Uterus (tissue), 4 donors: Measurements from ENCODE around the gene REL. TPM values are rescaled to one million over a fixed set of nuclear protein-coding genes. Genes with fewer than 3 reads are reported as not detected.

ENCODE experiments used
- DNase-seq, 2 donors: peaks; one replicate each; pipeline ENCODE4 v3.0.0-alpha.2; 2019 to 2020
- H3K27ac ChIP-seq, 2 donors: fragments of 200-600 bp; sonication (generic); 1 replicate in 1 of 2; 2 replicates in 1 of 2; pipeline ENCODE4 v1.5.1; 2016 to 2018
- H3K27me3 ChIP-seq, 2 donors: fragments of 200-600 bp; sonication (generic); one replicate each; pipeline ENCODE4 v1.5.1; 2018 to 2019; ENCODE audit warnings: control low read depth in 1 of 2
- H3K36me3 ChIP-seq, 2 donors: fragments of 200-600 bp; sonication (generic); one replicate each; pipeline ENCODE4 v1.5.1; 2019; ENCODE audit warnings: control low read depth in 1 of 2
- H3K4me1 ChIP-seq, 2 donors: fragments of 200-600 bp; sonication (generic); one replicate each; pipeline ENCODE4 v1.5.1; 2018 to 2019; ENCODE audit warnings: control low read depth in 1 of 2
- H3K4me3 ChIP-seq, 2 donors: fragments of 200-600 bp; sonication (generic); 1 replicate in 1 of 2; 2 replicates in 1 of 2; pipeline ENCODE4 v1.5.1; 2018 to 2019; ENCODE audit warnings: mild to moderate bottlenecking in 1 of 2
- H3K9me3 ChIP-seq, 2 donors: fragments of 200-600 bp; sonication (generic); one replicate each; pipeline ENCODE4 v1.5.1; 2019; ENCODE audit warnings: control low read depth in 1 of 2
- CTCF ChIP-seq, 4 experiments: fragments of 200-600 bp in 2 of 4; fragments of 450-650 bp in 2 of 4; sonication (generic) in 2 of 4; IDR thresholded peaks; one replicate each; pipeline ENCODE4 v1.5.1; 2016 to 2019; ENCODE audit warnings: antibody characterized with exemption in 4 of 4, mild to moderate bottlenecking in 2 of 4, moderate library complexity in 1 of 4
- POLR2A ChIP-seq, 2 donors: fragments of 450-650 bp; IDR thresholded peaks; one replicate each; pipeline ENCODE4 v1.6.1; 2016; ENCODE audit warnings: antibody characterized with exemption in 2 of 2, mild to moderate bottlenecking in 1 of 2, moderate library complexity in 1 of 2
- intact Hi-C: fragments of 100-400 bp; cut with DNase I; formaldehyde crosslinking; loops from one replicate; pipeline ENCODE4 v1.15.1; 2023; ENCODE audit warnings: low total_unique reads
- total RNA-seq, 4 donors: library from RNA; depleted of rRNA in 3 of 4; stranded (reverse); fragments of >200 nt in 3 of 4; gene quantifications; one replicate each; pipeline versions ENCODE4 v1.1.0 to v1.2.4, GENCODE V29; 2014 to 2023
- donor health status: DM: yes; HTN: yes; CAD: no.

REL gene
- total RNA-seq, 4 donors from 2014 or later: 1.8 to 21.0 (median 12.2) TPM

- Histone ChIP-seq H3K9me3 (no peaks in the 10 kb centered on the region), H3K27me3 (no peaks in the 10 kb centered on the region), H3K4me1 (no peaks in the 10 kb centered on the region), H3K4me3 (no peak overlapping the region), H3K27ac (no peak overlapping the region), H3K36me3 (no peaks in the 10 kb centered on the region)
- DNase-seq: no peak
- no peak for TF ChIP-seq POLR2A (IDR thresholded peaks at IDR 0.05)
- TF ChIP-seq CTCF (IDR thresholded peaks at IDR 0.05): no peak
- intact Hi-C loops: no loop called here
Observed at GRCh38 chr2:60945341-60945740, 64.0 kb downstream of the REL start.

DNA sequence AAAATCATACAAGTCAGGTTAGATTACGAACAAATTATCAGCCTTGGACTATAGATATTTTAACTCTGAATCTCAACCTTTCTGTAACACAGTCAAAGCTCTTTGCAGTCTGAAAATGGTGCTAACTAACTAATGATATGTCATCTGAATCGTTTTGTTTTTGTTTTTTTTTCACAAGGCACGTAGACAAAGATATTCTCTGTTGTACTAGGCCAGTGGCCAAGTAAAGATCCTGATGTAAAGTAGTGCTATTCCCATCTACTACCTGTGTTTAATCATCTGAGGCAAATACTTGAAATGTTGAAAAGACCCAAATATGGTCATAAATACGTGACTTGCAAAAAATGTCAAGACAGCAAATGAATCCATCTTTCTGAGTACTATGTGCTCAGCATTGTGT is 65.7 kb downstream of the REL start:
- no peaks in the 10 kb centered on the region for H3K36me3 ChIP-seq
- TF ChIP-seq CTCF (IDR thresholded peaks at IDR 0.05) (no peak), POLR2A (IDR thresholded peaks at IDR 0.05) (no peak)
- no peaks in the 10 kb centered on the region for H3K4me1 ChIP-seq
- no peaks in the 10 kb centered on the region for H3K9me3 ChIP-seq
- no peaks in the 10 kb centered on the region for H3K27me3 ChIP-seq
- intact Hi-C loops: no loop called here
- no peak for DNase-seq
- H3K4me3 ChIP-seq: no peak overlapping the region
- no peak overlapping the region for H3K27ac ChIP-seq

- Histone ChIP-seq H3K27ac (no peak overlapping the region), H3K9me3 (no peaks in the 10 kb centered on the region), H3K36me3 (no peaks in the 10 kb centered on the region), H3K4me3 (no peak overlapping the region), H3K4me1 (no peaks in the 10 kb centered on the region), H3K27me3 (no peaks in the 10 kb centered on the region)
- intact Hi-C loops: no loop called here
- no peak for DNase-seq
- TF ChIP-seq CTCF (IDR thresholded peaks at IDR 0.05) (no peak), POLR2A (IDR thresholded peaks at IDR 0.05) (no peak)
Observed at GRCh38 chr2:60948161-60948560, 66.8 kb downstream of the REL start.

GRCh38 chr2:60948926-60949579 is 67.7 kb downstream of the REL start:
- H3K27ac ChIP-seq: no peak overlapping the region
- no peak for TF ChIP-seq CTCF (IDR thresholded peaks at IDR 0.05)
- TF ChIP-seq POLR2A (IDR thresholded peaks at IDR 0.05): no peak
- intact Hi-C loops: no loop called here
- no peak overlapping the region for H3K4me3 ChIP-seq
- no peaks in the 10 kb centered on the region for H3K4me1 ChIP-seq
- no peaks in the 10 kb centered on the region for H3K27me3 ChIP-seq
- H3K9me3 ChIP-seq: no peaks in the 10 kb centered on the region
- no peaks in the 10 kb centered on the region for H3K36me3 ChIP-seq
- DNase-seq: no peak

DNA sequence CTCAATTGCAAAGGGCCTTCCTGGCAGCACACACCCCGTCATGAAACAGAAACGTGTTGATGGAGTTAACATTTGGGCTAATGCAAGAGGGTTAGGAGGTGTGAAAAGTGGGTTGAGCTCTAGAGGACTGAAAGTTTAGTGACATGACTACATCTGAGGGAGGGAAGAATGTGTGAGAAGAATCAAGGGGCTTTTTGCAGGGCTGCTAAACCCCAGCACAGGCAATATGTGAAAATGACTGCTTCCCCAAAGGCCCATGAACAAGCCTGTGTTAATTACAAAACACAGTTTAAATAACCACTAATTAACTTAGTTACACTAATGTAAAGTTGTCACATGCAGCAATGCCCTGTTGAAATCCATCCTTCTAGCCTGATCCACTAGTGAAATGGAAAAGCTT is 72.8 kb downstream of the REL start:
- no peaks in the 10 kb centered on the region for H3K36me3 ChIP-seq
- no peak for DNase-seq
- no peaks in the 10 kb centered on the region for H3K4me1 ChIP-seq
- H3K9me3 ChIP-seq: no peaks in the 10 kb centered on the region
- no peak overlapping the region for H3K4me3 ChIP-seq
- intact Hi-C loops: no loop called here
- no peaks in the 10 kb centered on the region for H3K27me3 ChIP-seq
- TF ChIP-seq POLR2A (IDR thresholded peaks at IDR 0.05): no peak
- TF ChIP-seq CTCF (IDR thresholded peaks at IDR 0.05): no peak
- no peak overlapping the region for H3K27ac ChIP-seq
